Endometrial microvascular endothelial cells (primary cell): ENCODE data around the gene HRH3. TPM values are rescaled to one million over a fixed set of nuclear protein-coding genes. Genes with fewer than 3 reads are reported as not detected.

Experiments
- in situ Hi-C: cut with HindIII; loops from 2 replicates; pipeline ENCODE4 v1.10.0; 2017; ENCODE audit warnings: low sequenced_read_pairs, low pct_unique_long_range_greater_than_20kb; ENCODE audit errors: inconsistent ontology term
- total RNA-seq: library from RNA; depleted of rRNA; stranded (reverse); fragments of >200 nt; gene quantifications from one replicate; pipeline ENCODE4 v1.2.3, GENCODE V29; 2015; ENCODE audit errors: inconsistent ontology term

The HRH3 gene
- total RNA-seq, 1 donor from 2014 or later, result not detected

GRCh38 chr20:62232770-62233645 is 12.9 kb upstream of the HRH3 start:
- in situ Hi-C loops, result no loop called here

GRCh38 chr20:62232194-62232593 is 12.1 kb upstream of the HRH3 start:
- in situ Hi-C loops, result no loop called here

DNA sequence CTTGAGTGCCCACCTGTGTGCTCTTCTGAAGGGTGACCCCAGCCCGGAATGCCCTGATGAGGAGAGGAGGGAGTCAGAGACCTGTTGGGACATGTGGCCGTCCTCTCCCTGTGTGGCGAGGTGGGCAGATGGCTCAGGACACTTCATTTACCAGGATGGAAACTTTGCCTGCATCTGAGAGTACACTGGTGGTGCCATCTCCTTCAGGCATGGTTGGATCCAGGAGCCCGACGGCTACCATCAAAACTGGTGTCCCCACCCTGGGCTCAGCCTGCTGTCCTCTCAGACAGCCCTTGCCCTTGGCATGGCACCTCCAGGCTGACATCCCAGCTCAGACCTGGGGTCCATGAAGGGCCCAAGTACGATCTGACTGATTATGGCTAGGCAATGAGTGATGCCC is 11.2 kb upstream of the HRH3 start:
- in situ Hi-C loops, result no loop called here

GRCh38 chr20:62230696-62231095 is 10.6 kb upstream of the HRH3 start:
- in situ Hi-C loops, result no loop called here

- in situ Hi-C loops, result no loop called here
Observed at GRCh38 chr20:62230276-62230675, 10.2 kb upstream of the HRH3 start.

GRCh38 chr20:62229667-62230066 is 9.6 kb upstream of the HRH3 start:
- in situ Hi-C loops, result no loop called here

- in situ Hi-C loops, result no loop called here
Observed at GRCh38 chr20:62228982-62229545, 9.0 kb upstream of the HRH3 start.

- in situ Hi-C loops, result no loop called here
Observed at GRCh38 chr20:62227977-62228958, 8.2 kb upstream of the HRH3 start.

DNA sequence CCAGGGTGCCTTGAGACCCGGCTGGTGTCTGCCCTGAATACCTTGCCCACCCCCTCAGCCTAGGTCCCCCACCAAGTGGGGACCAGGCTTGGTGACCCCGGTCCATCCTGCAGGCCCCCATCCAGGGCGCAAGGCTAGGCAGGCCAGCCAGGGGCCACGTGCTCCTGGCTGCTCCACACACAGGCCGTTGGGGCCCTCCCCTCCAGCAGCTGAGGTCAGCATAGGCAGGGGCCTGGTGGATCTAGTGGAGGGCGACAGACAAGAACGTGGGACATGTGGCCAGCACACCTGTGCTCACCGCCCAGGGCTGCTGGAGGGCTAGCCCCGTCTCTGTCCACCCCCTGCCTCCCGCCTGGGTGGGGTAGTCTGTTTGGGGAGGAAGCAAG is 7.5 kb upstream of the HRH3 start:
- in situ Hi-C loops, result no loop called here

DNA sequence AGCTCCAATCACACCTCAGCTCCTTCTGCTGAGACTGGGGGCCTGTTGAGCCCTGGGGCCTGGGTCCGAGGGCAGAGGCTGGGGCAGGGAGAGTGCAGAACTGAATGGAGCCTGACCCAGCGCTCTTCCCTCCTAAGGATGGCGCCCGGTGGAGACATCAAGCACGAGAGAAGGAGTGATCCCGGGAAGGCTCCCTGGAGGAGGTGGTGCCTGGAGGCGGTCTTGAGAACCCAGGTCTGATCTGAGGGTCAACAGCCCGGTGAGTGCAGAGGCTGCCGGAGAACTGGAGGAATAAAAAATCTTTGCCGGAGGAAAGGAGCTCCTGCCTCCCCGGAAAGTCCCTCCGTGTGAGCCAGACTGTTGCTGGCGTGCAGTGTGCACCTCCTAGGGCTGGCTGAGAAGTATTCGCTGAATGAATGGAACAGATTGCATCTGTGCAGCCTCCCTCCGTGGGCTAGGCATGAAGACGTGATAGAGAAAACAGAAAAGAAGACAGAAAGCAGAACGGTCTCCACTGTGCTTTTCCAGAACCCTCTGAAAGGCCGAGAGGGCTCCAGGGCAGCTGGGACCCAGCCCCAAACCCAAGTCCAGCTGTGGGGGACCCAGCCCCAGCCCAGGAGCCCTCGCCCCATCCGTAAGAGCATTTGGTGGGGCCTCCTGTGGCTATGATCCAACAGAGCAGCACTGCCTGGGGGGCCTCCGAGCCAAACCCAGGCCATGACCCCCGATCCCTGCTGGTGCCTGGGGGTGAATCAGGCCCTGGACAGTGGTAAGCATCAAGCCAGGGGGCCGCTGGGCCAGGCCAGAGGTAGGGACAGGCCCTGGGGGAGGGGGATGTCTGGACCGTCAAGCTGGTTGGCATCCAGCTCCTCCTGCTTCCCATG is 6.9 kb upstream of the HRH3 start:
- in situ Hi-C loops, result no loop called here

DNA sequence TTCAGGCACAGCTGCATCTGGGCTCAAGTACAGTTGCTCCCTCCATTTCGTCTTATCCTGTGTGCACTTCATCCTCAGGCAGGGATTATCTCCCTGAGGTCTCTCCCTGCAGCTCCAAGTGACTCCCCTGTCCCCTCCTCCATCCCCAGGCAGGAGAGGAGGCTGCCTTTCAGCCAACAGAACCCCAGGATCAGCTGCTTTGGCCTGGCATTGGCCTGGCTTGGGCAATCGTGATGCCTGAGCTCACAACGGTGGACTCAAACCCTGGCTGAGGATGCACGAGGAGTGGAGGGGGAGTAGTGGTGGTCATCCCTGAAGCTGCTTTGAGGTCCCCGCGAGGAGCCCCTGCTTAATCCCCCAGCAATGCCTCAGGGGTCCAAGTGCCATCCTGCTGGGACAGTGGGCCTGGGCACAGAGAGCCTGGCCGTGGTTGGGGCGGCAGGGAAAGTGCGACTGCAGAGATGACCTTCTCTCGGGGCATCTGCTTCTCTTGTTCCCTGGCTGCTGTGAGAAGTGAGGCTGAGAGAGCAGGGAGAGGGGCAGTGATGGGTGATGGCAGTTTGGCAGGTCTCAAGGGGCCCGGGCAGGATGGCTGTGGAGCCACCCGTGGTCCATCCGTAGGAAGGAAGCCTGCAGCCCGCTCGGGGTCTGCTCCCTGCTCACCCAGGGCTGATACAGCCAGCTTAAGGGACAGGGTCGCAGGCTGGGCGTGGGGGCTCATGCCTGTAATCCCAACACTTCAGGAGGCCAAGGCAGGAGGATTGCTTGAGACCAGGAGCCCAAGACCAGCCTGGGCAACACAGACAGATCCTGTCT is 6.0 kb upstream of the HRH3 start:
- in situ Hi-C loops, result no loop called here

GRCh38 chr20:62225026-62225425 is 4.9 kb upstream of the HRH3 start:
- in situ Hi-C loops, result no loop called here

GRCh38 chr20:62224113-62224855 is 4.2 kb upstream of the HRH3 start:
- in situ Hi-C loops, result no loop called here

- in situ Hi-C loops, result no loop called here
Observed at GRCh38 chr20:62223571-62223970, 3.5 kb upstream of the HRH3 start.

DNA sequence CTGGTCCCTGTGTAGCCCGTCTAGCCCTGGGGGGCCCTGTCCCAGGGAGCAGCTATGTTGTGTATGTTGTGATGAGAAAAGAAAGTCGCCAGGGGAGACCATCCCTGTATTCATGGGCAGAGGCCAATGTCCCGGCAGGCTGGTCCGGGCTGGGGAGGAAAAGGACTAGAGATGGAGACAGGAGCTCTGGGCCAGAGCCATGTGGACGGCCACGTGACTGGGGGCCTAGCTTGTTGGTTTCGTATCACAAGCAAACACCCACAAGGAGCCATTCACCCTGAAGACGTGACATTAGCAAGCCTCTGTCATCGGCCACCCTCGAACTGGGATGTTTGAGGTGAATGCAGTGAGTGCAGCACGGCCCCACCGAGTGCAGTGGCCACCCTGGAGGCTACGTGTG is 2.9 kb upstream of the HRH3 start:
- in situ Hi-C loops, result no loop called here

DNA sequence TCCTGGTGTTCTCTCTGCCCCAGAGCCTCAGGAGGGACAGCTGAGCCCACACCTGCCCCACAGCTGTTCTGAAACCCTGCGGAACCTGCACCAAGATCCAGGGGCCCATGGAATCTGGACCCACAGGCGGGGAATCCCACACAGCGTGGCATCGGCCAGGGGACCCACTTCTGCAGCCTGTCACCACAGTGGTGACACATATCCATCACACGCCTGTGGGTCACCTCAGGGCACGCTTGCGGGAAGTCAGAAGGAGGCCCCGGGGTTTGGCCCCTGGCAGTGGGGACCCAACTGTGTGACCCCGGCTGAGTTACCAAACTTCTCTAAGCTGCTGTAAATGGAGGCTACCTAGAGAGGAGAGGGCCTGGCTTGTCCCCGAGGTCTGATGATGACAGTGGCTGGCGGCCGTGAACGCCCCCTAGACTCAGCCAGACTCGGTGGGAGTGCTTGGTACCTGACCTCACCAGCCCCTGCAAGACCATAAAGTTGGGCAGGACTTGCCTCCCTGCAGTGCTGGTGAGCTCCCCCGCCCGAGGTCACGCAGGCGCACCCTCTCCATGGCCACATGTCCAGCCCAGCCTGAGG is 2.3 kb upstream of the HRH3 start:
- in situ Hi-C loops, result no loop called here
